Endothelial cell of umbilical vein (primary cell): ENCODE results near the gene SIM2. TPM values are rescaled to one million over a fixed set of nuclear protein-coding genes. Genes with fewer than 3 reads are reported as not detected.

Source experiments
- BruUV-seq: library from RNA; stranded (reverse); fragments of 400-500 nt; replicated peaks from 2 replicates; lab custom pipeline; 2021; lab: Mats Ljungman, UMichigan
- CTCF ChIA-PET: fragments of 300-600, 350-600 bp; sonication (Branson Sonifier 250); formaldehyde crosslinking; loops from one replicate; lab custom pipeline; 2021; ENCODE audit warnings: antibody characterized with exemption, inconsistent platforms; lab: Charles Lee
- POLR2A ChIA-PET: fragments of 300-600, 350-600 bp; sonication (Branson Sonifier 250); formaldehyde crosslinking; loops from one replicate; lab custom pipeline; 2021; ENCODE audit warnings: antibody characterized with exemption, inconsistent platforms; lab: Charles Lee
- DNase-seq: peaks from one replicate; pipeline ENCODE4 v3.0.0-alpha.2; 2011; ENCODE audit warnings: low read depth, low spot score
- FAIRE-seq: peaks from 2 replicates; lab custom pipeline; 2011; peaks lifted over from hg19 to GRCh38; lab: Jason Lieb, UNC
- H2AFZ ChIP-seq: 2 replicates; pipeline ENCODE4 v1.6.0; 2012; ENCODE audit warnings: low read depth, low read length, control low read depth, inconsistent platforms
- H3K27ac ChIP-seq: 2 replicates; pipeline ENCODE4 v1.5.1; 2011; ENCODE audit warnings: low read depth, mild to moderate bottlenecking, control low read depth, low read length, moderate library complexity; ENCODE audit not compliant: insufficient read depth
- H3K27me3 ChIP-seq, 2 experiments: 2 replicates each; pipeline versions ENCODE4 v1.6.0 to v1.6.1; 2011; ENCODE audit warnings: low read length in 2 of 2, mixed read lengths in 1 of 2; ENCODE audit not compliant: control insufficient read depth in 2 of 2, insufficient read depth in 2 of 2
- H3K36me3 ChIP-seq, 2 experiments: 2 replicates in 1 of 2; 3 replicates in 1 of 2; pipeline ENCODE4 v1.5.1; 2011; ENCODE audit warnings: low read length in 2 of 2, mild to moderate bottlenecking in 1 of 2, moderate library complexity in 1 of 2; ENCODE audit not compliant: control insufficient read depth in 2 of 2, insufficient read depth in 2 of 2; ENCODE audit errors: extremely low read depth in 1 of 2
- H3K4me1 ChIP-seq: 3 replicates; pipeline ENCODE4 v1.5.1; 2011; ENCODE audit warnings: mild to moderate bottlenecking, low read length; ENCODE audit not compliant: control insufficient read depth, insufficient read depth; ENCODE audit errors: extremely low read depth
- H3K4me2 ChIP-seq: 2 replicates; pipeline ENCODE4 v1.6.1; 2011; ENCODE audit warnings: low read length, control low read depth, mixed read lengths; ENCODE audit not compliant: insufficient read depth
- H3K4me3 ChIP-seq, 3 experiments: fragments of 200-600 bp in 1 of 3; sonication (generic), shearing (Covaris generic) in 1 of 3; replicated peaks in 1 of 3; 2 replicates each; pipeline ENCODE4 v1.5.1; 2011 to 2016; ENCODE audit warnings: control low read depth in 3 of 3, low read length in 3 of 3, mild to moderate bottlenecking in 2 of 3, inconsistent platforms in 1 of 3, low read depth in 1 of 3, moderate library complexity in 1 of 3; ENCODE audit not compliant: insufficient read depth in 1 of 3
- H3K79me2 ChIP-seq: 2 replicates; pipeline ENCODE4 v1.6.0; 2012; ENCODE audit warnings: low read length, inconsistent platforms; ENCODE audit not compliant: control insufficient read depth, insufficient read depth
- H3K9ac ChIP-seq: replicated peaks from 2 replicates; pipeline ENCODE3; 2011; ENCODE audit warnings: low read length, control low read depth; ENCODE audit not compliant: insufficient read depth; ENCODE audit errors: extremely low read depth
- H3K9me1 ChIP-seq: replicated peaks from 3 replicates; pipeline ENCODE4 v1.6.0; 2011; ENCODE audit warnings: mild to moderate bottlenecking, low read length; ENCODE audit not compliant: control insufficient read depth, insufficient read depth; ENCODE audit errors: extremely low read depth
- H3K9me3 ChIP-seq: replicated peaks from 2 replicates; pipeline ENCODE4 v1.5.1; 2012; ENCODE audit warnings: low read length, inconsistent platforms; ENCODE audit not compliant: control insufficient read depth, insufficient read depth
- H4K20me1 ChIP-seq: replicated peaks from 2 replicates; pipeline ENCODE3; 2011; ENCODE audit warnings: mild to moderate bottlenecking, low read length; ENCODE audit not compliant: control insufficient read depth, insufficient read depth; ENCODE audit errors: extremely low read depth
- CTCF ChIP-seq, 2 donors: IDR thresholded peaks; 1 replicate in 1 of 2; 2 replicates in 1 of 2; pipeline ENCODE4 v1.5.1; 2011; ENCODE audit warnings: low read length in 2 of 2, mild to moderate bottlenecking in 2 of 2, moderate library complexity in 2 of 2, control low read depth in 1 of 2, inconsistent platforms in 1 of 2, low read depth in 1 of 2; ENCODE audit not compliant: insufficient read depth in 1 of 2; ENCODE audit errors: extremely low read depth in 1 of 2
- GATA2 ChIP-seq: IDR thresholded peaks from 2 replicates; pipeline ENCODE4 v1.7.0; 2011; ENCODE audit warnings: low read depth, mild to moderate bottlenecking, moderate library complexity, mixed read lengths, low read length; ENCODE audit not compliant: insufficient read length, insufficient read depth
- MAX ChIP-seq: IDR thresholded peaks from 2 replicates; pipeline ENCODE4 v1.6.1; 2011; ENCODE audit not compliant: insufficient read depth, insufficient read length
- POLR2AphosphoS5 ChIP-seq: IDR thresholded peaks from 2 replicates; pipeline ENCODE4 v1.6.1; 2012; ENCODE audit warnings: low read depth, mild to moderate bottlenecking, control low read depth, low read length, moderate library complexity; ENCODE audit not compliant: insufficient read depth
- dilution Hi-C: fragments of 300-500 bp; cut with MboI; formaldehyde crosslinking; loops from one replicate; pipeline ENCODE4 v1.15.0; 2019; ENCODE audit warnings: low sequenced_read_pairs; ENCODE audit not compliant: extremely low pct_ligation_motif_present
- intact Hi-C: fragments of 100-400 bp; cut with micrococcal nuclease; formaldehyde crosslinking; loops from one replicate; pipeline ENCODE4 v1.10.0; 2022
- polyA plus RNA-seq, 4 experiments: library from polyadenylated mRNA; depleted of rRNA in 3 of 4; stranded (reverse) in 3 of 4; unstranded in 1 of 4; fragments of >200 nt; gene quantifications; 2 replicates each; pipeline versions ENCODE4 v1.2.1 to v1.2.3, GENCODE V29; 2011 to 2012; ENCODE audit warnings: missing spikeins in 1 of 4
- total RNA-seq: library from RNA; stranded (reverse); gene quantifications from 2 replicates; pipeline ENCODE4 v1.2.3, GENCODE V29; 2021

The SIM2 gene
- total and polyA plus RNA-seq, 2 donors (not counting 3 experiments of a cell fraction or from before 2014, with no cell fraction given), result not detected

GRCh38 chr21:36721817-36722216 lies 22.9 kb downstream of the SIM2 start:
- Histone ChIP-seq H2AFZ (no peak overlapping the region), H4K20me1 (no peaks in the 10 kb centered on the region), H3K4me3 (no peak overlapping the region), H3K27ac (no peak overlapping the region), H3K9me3 (no peaks in the 10 kb centered on the region), H3K36me3 (no peaks in the 10 kb centered on the region), H3K9me1 (no peaks in the 10 kb centered on the region), H3K4me2 (no peak overlapping the region), H3K79me2 (no peaks in the 10 kb centered on the region), H3K27me3 (peaks cover 13 to 16% of the 10 kb centered on the region in 2 experiments), H3K9ac (no peak overlapping the region), H3K4me1 (no peaks in the 10 kb centered on the region)
- DNase-seq, result no peak
- CTCF ChIA-PET, result no interaction called here
- TF ChIP-seq GATA2 (no peak), CTCF (IDR thresholded peaks at IDR 0.05; ENCODE audit: extremely low read depth in 1 of 2, insufficient read depth in 1 of 2, low read depth in 1 of 2, low read length in 2 of 2) (no peak), POLR2AphosphoS5 (no peak), MAX (no peak)
- POLR2A ChIA-PET, result no interaction called here
- FAIRE-seq, result no peak
- no TSS peak for BruUV-seq
- dilution Hi-C loops (no loop called here), intact Hi-C loops (no loop called here)
